ENCODE results near the gene ASCC3.

Gene ASCC3

DNA sequence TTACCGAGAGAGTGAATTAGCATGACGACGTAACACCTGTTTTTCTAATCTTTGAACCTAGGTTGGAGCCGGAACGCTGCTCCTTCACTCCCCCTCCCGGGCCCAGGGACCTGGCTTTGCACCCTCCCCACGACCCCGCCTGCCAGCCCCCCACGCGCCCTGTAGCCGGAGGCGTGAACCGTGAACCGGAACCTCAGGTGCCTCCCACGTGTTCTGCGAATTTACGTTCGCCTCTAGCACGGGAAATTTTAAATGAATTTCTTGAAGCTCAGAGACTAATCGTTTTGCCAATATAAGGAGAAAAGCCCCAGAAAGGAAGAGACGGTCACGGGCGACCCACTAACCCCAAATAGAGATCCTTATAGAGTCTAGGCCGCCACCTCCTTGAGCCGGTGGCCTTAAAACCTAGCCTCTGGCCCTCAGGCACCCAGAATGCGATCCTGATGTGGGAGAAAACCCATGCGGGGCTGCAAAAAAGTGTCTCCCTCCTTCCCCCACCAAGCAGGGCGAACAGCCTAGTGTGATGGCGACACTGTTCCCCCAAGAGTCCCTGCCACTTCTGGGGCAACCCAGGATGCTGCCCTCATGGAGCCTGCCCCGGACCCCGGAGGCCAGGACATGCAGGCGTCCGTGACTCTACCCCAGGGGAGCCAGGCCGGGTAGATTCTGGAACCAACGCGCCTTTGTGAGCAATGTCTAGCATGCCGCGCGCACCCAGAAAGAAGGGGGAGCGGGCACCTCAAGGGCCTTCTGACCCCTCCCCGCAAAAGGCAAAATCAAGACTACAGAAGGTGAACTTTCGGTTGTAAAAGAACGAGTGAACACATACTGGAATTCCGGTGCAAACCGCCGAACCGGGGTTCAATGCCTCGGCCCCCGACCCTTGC lies 413.8 kb downstream of the ASCC3 start:
- no peak for DNase-seq (ENCODE audit: low spot score)
- in situ Hi-C loops (cut with MboI; ENCODE audit: low pct_unique_long_range_greater_than_20kb, low sequenced_read_pairs, unreplicated experiment): loop anchor here (25.0 kb wide), 1 partner anchor 1630 kb away; the partner anchor contains the start of gene POU3F2
- TF ChIP-seq, protein P1, sequence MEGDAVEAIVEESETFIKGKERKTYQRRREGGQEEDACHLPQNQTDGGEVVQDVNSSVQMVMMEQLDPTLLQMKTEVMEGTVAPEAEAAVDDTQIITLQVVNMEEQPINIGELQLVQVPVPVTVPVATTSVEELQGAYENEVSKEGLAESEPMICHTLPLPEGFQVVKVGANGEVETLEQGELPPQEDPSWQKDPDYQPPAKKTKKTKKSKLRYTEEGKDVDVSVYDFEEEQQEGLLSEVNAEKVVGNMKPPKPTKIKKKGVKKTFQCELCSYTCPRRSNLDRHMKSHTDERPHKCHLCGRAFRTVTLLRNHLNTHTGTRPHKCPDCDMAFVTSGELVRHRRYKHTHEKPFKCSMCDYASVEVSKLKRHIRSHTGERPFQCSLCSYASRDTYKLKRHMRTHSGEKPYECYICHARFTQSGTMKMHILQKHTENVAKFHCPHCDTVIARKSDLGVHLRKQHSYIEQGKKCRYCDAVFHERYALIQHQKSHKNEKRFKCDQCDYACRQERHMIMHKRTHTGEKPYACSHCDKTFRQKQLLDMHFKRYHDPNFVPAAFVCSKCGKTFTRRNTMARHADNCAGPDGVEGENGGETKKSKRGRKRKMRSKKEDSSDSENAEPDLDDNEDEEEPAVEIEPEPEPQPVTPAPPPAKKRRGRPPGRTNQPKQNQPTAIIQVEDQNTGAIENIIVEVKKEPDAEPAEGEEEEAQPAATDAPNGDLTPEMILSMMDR (IDR thresholded peaks at IDR 0.05; ENCODE audit: extremely low read depth, insufficient read depth, missing control alignments): no peak

DNA sequence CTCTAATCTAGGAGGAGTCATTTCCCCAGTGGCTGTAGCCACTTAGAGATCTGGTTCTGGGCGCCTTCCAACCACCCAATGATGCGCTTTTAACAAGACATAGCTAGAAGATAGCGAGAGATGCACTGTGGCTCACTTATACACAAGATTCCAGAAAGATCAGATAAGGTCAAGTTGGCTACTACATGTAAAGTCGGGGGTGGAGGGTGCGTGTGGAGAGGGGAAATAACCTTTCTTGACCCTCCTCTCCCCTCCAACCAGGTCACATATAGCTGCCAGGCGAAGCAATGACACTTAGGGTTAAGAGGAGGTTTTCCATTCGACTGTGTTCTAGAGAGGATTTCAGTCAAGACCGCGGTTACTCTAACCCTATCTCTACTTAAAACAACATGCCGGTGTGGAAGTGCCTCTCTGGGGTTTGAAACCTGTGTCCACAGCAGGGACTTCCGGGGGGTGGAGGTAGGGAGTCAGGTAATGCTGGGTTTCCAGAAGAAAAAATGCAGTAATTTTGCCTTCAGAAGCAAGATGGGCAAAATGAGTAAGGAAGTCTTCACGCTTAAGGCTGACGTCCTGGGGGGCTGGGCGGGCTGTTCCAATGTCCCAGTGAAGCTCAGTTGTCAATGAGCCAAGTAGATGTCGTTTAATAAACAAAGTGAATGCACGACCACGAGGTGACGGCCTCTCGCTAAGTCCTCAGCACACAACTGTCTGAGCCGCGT lies 414.6 kb downstream of the ASCC3 start:
- in situ Hi-C loops (cut with MboI; ENCODE audit: low pct_unique_long_range_greater_than_20kb, low sequenced_read_pairs, unreplicated experiment): loop anchor here (25.0 kb wide), 1 partner anchor 1629 kb away; the partner anchor contains the start of gene POU3F2
- DNase-seq (ENCODE audit: low spot score): no peak
- TF ChIP-seq, protein P1 (IDR thresholded peaks at IDR 0.05; ENCODE audit: extremely low read depth, insufficient read depth, missing control alignments): no peak

DNA sequence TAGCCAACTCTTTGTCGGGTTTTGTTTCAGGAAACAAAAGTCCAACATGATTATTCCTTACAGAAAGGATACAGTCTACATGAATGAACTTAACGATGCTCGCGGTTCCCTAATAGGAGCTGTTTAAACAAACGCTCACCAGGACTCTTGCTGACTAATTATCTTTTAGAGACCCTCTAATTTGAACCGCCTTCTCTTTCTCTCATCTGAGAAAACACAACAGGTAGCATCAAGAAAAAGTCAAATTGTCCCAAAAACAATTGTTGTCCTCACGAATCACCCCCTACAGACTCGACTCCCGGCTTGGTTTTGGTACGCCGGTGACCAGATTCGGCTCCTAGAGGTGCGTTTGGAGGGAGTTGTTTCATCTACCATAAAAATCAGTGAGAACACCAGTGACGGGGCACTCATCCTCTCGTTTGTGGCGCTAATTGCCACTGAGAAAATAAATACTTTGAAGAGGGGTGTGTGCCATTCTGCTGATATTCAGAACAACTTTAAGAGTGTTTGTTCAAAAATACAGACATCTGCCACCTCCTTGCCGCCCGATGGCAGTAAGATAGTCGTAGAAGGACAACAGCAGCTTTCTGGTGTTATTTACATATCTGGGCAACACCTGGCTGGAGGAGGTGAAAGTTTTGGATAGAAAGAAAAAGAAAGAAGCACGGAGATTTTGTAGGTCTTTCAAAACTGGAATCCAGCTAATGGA lies 415.3 kb downstream of the ASCC3 start:
- DNase-seq (ENCODE audit: low spot score): no peak
- TF ChIP-seq, protein P1 (IDR thresholded peaks at IDR 0.05; ENCODE audit: extremely low read depth, insufficient read depth, missing control alignments): no peak
- in situ Hi-C loops (cut with MboI; ENCODE audit: low pct_unique_long_range_greater_than_20kb, low sequenced_read_pairs, unreplicated experiment): loop anchor here (25.0 kb wide), 1 partner anchor 1629 kb away; the partner anchor contains the start of gene POU3F2

DNA sequence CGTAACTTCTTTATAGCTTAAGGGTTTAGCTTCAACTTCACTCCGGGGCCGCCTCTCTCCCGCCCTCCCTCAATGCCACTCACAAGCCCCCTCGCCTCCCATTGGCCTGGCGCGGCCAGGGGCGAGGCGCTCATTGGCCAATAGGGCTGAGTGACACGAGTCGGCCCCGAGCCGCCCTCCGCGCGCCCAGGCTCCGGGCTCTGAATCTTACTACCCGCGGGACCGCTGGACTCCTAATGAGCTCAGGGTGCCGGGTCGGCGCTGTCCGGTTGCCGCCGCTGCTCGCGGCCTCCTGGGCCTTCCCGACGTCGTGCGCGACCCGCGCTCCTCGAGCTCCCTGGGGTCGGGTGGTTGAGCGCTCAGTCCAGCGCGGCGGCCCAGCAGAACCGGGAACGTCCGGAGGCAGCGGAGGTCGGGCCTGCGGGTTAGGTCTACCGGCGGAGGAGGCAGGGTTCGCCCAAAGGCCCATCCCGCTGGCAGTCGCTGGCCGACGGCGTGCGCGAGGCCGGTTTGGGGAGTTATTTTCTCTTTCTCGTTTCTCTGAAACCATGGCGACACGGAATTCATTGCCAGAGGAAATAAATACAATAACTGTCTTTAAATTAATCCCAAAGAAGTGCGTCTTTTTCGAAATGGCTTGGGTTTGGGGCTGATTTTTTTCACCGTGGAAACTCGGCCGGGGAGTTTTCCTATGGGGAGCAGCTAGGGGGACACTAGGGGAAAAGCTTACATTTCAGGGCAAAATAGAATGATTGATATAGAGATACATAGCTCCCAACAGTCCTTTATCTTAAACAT lies 416.0 kb downstream of the ASCC3 start, which contains the start of gene SIM1:
Gene SIM1, minus strand, starts transcription at position 19 of the 798 bp plus-strand sequence. CDS start 1,453 bp downstream, outside the sequence.
- in situ Hi-C loops (cut with MboI; ENCODE audit: low pct_unique_long_range_greater_than_20kb, low sequenced_read_pairs, unreplicated experiment): loop anchor here (25.0 kb wide), 1 partner anchor 1628 kb away; the partner anchor contains the start of gene POU3F2
- peak; percentile 83 for DNase-seq (ENCODE audit: low spot score)

DNA sequence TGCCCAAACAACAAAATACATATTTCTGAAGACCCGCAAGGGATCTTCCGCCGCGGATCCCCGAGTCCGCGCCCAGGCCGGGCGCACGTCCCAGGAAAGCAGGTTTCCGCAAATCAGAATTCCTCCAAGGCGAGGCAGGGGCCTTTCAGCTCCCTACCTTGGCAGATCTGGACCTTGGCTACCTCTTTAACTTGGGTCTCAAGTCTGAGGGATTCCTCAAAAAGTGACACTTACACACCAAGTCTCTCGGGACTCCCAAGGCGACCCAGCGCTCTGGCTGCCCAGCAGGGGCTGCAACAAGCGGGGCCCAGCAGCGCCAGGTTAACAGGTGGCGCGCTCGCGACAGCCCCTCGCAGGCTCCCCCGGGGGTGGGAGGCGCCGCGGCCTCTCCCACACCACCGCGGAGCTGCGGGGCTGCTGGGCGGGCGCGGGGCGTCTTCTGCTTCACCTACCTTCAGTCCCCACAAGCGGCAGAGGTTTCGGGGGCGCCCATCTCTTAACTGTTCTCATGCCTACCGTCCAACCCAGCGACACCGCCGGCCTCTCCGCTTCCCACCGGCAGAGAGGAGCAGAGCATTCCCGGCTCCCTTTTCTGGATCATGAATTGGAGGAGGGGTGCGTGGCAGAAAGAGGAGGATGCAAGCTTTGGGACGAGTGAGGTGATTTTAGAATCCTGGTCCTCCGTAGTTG lies 416.8 kb downstream of the ASCC3 start:
- in situ Hi-C loops (cut with MboI; ENCODE audit: low pct_unique_long_range_greater_than_20kb, low sequenced_read_pairs, unreplicated experiment): loop anchor here (25.0 kb wide), 1 partner anchor 1627 kb away; the partner anchor contains the start of gene POU3F2
- TF ChIP-seq, protein P1 (IDR thresholded peaks at IDR 0.05; ENCODE audit: extremely low read depth, insufficient read depth, missing control alignments): no peak

More for the DNA sequence above, 416.0 kb downstream of the ASCC3 start, which contains the start of gene SIM1:
- TF ChIP-seq, protein P1 (IDR thresholded peaks at IDR 0.05; ENCODE audit: extremely low read depth, insufficient read depth, missing control alignments): no peak

More for the DNA sequence above, 416.8 kb downstream of the ASCC3 start:
- no peak for DNase-seq (ENCODE audit: low spot score)

All from GM13977 (cell line).